HepG2 (cell line): ENCODE results near the gene KCNIP4.

Experiments used
- CEBPB ChIP-seq: IDR thresholded peaks from 2 replicates; pipeline ENCODE4 v1.6.1; 2011; ENCODE audit warnings: low read depth, low read length, improper control_type of control experiment, borderline replicate concordance
- CHD4 ChIP-seq: fragments of 200-600 bp; sonication (generic); IDR thresholded peaks from 2 replicates; pipeline ENCODE4 v1.7.0; 2017; ENCODE audit warnings: mild to moderate bottlenecking, low read length, borderline replicate concordance
- CTCF ChIP-seq: sonication (generic); formaldehyde crosslinking; IDR thresholded peaks from 2 replicates; pipeline ENCODE4 v1.5.0; 2020; ENCODE audit warnings: mild to moderate bottlenecking, missing genetic modification reagents, moderate library complexity
- HNRNPK ChIP-seq: fragments of 200-400 bp; formaldehyde crosslinking; IDR thresholded peaks from 2 replicates; pipeline ENCODE4 v1.6.1; 2018; ENCODE audit warnings: low read length, low read depth, moderate library complexity, mild to moderate bottlenecking; ENCODE audit not compliant: poor library complexity, severe bottlenecking
- KLF9 ChIP-seq: IDR thresholded peaks from 2 replicates; pipeline ENCODE4 v1.6.1; 2016; ENCODE audit warnings: low read depth
- POLR2AphosphoS5 ChIP-seq: IDR thresholded peaks from 2 replicates; pipeline ENCODE4 v1.6.1; 2012; ENCODE audit warnings: low read depth, low read length
- TAF1 ChIP-seq: sonication (generic); formaldehyde crosslinking; IDR thresholded peaks from 2 replicates; pipeline ENCODE4 v1.4.0; 2020; ENCODE audit warnings: missing genetic modification reagents
- ZHX2 ChIP-seq, 2 experiments: sonication (generic) in 1 of 2; formaldehyde crosslinking in 1 of 2; IDR thresholded peaks; 2 replicates each; pipeline versions ENCODE4 v1.6.1 to v1.9.0; 2014 to 2022; ENCODE audit warnings: antibody characterized with exemption in 1 of 2, borderline replicate concordance in 1 of 2, inconsistent platforms in 1 of 2, low read depth in 1 of 2, missing genetic modification reagents in 1 of 2
- ZNF17 ChIP-seq: sonication (generic); formaldehyde crosslinking; IDR thresholded peaks from 2 replicates; pipeline ENCODE4 v1.5.0; 2020; ENCODE audit warnings: mild to moderate bottlenecking, missing genetic modification reagents
- ZNF652 ChIP-seq: IDR thresholded peaks from 2 replicates; pipeline ENCODE4 v1.6.1; 2016; ENCODE audit warnings: low read depth, borderline replicate concordance
- TF ChIP-seq, protein P1 (sequence below): sonication (generic); formaldehyde crosslinking; IDR thresholded peaks from 2 replicates; pipeline ENCODE4 v1.5.1; 2020; ENCODE audit warnings: missing genetic modification reagents, mild to moderate bottlenecking, borderline replicate concordance
- TF ChIP-seq, protein P2 (sequence below): sonication (generic); formaldehyde crosslinking; IDR thresholded peaks from 2 replicates; pipeline ENCODE4 v1.5.0; 2020; ENCODE audit warnings: missing genetic modification reagents
- TF ChIP-seq, protein P3 (sequence below): sonication (generic); formaldehyde crosslinking; IDR thresholded peaks from 2 replicates; pipeline ENCODE4 v1.4.0; 2020; ENCODE audit warnings: missing genetic modification reagents, borderline replicate concordance

- TF ChIP-seq CEBPB (no peak), KLF9 (CRISPR knock-in tag) (no peak), CTCF (CRISPR knock-in tag) (no peak), ZHX2 (IDR thresholded peaks at IDR 0.05; ENCODE audit: low read depth) (no peak), ZHX2 (CRISPR knock-in tag; IDR thresholded peaks at IDR 0.05; ENCODE audit: borderline replicate concordance) (no peak), ZNF17 (CRISPR knock-in tag) (no peak), POLR2AphosphoS5 (no peak), TAF1 (CRISPR knock-in tag) (no peak), HNRNPK (no peak), ZNF652 (CRISPR knock-in tag) (no peak), CHD4 (no peak)
- TF ChIP-seq, protein P1, sequence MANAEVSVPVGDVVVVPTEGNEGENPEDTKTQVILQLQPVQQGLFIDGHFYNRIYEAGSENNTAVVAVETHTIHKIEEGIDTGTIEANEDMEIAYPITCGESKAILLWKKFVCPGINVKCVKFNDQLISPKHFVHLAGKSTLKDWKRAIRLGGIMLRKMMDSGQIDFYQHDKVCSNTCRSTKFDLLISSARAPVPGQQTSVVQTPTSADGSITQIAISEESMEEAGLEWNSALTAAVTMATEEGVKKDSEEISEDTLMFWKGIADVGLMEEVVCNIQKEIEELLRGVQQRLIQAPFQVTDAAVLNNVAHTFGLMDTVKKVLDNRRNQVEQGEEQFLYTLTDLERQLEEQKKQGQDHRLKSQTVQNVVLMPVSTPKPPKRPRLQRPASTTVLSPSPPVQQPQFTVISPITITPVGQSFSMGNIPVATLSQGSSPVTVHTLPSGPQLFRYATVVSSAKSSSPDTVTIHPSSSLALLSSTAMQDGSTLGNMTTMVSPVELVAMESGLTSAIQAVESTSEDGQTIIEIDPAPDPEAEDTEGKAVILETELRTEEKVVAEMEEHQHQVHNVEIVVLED (CRISPR knock-in tag): no peak
- TF ChIP-seq, protein P2, sequence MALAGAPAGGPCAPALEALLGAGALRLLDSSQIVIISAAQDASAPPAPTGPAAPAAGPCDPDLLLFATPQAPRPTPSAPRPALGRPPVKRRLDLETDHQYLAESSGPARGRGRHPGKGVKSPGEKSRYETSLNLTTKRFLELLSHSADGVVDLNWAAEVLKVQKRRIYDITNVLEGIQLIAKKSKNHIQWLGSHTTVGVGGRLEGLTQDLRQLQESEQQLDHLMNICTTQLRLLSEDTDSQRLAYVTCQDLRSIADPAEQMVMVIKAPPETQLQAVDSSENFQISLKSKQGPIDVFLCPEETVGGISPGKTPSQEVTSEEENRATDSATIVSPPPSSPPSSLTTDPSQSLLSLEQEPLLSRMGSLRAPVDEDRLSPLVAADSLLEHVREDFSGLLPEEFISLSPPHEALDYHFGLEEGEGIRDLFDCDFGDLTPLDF (CRISPR knock-in tag): no peak
- TF ChIP-seq, protein P3, sequence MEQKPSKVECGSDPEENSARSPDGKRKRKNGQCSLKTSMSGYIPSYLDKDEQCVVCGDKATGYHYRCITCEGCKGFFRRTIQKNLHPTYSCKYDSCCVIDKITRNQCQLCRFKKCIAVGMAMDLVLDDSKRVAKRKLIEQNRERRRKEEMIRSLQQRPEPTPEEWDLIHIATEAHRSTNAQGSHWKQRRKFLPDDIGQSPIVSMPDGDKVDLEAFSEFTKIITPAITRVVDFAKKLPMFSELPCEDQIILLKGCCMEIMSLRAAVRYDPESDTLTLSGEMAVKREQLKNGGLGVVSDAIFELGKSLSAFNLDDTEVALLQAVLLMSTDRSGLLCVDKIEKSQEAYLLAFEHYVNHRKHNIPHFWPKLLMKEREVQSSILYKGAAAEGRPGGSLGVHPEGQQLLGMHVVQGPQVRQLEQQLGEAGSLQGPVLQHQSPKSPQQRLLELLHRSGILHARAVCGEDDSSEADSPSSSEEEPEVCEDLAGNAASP (CRISPR knock-in tag): no peak
Observed at GRCh38 chr4:21728304-21728703, 220.3 kb downstream of the KCNIP4 start.
